Astrocyte (in vitro differentiated cells and primary cell): ENCODE measurements around the gene NRARP. TPM values are rescaled to one million over a fixed set of nuclear protein-coding genes. Genes with fewer than 3 reads are reported as not detected.
A peak's percentile ranks its signal among the peaks of the same experiment; 100 is the strongest.
"Not testable (repeated sequence)": the region's sequence is repeated elsewhere in the genome, so short reads cannot be mapped to it uniquely, and the experiment has no call there.

ENCODE experiments used
- DNase-seq: peaks from one replicate; pipeline ENCODE4 v3.0.0-alpha.2; 2010; ENCODE audit warnings: low read depth
- FAIRE-seq: peaks from 2 replicates; lab custom pipeline; 2011; peaks lifted over from hg19 to GRCh38; lab: Jason Lieb, UNC
- H2AFZ ChIP-seq: 2 replicates; pipeline ENCODE4 v1.6.0; 2012; ENCODE audit warnings: low read depth, low read length, inconsistent platforms
- H3K27ac ChIP-seq: 2 replicates; pipeline ENCODE4 v1.5.1; 2011; ENCODE audit warnings: low read depth, low read length, inconsistent platforms
- H3K27me3 ChIP-seq: 2 replicates; pipeline ENCODE4 v1.6.0; 2011; ENCODE audit warnings: low read length, inconsistent platforms; ENCODE audit not compliant: insufficient read depth
- H3K36me3 ChIP-seq: 2 replicates; pipeline ENCODE4 v1.5.1; 2011; ENCODE audit warnings: low read length, inconsistent platforms; ENCODE audit not compliant: insufficient read depth
- H3K4me1 ChIP-seq: 2 replicates; pipeline ENCODE4 v1.5.1; 2011; ENCODE audit warnings: low read length, inconsistent platforms; ENCODE audit not compliant: insufficient read depth
- H3K4me2 ChIP-seq: 2 replicates; pipeline ENCODE4 v1.6.0; 2012; ENCODE audit warnings: low read length, inconsistent platforms
- H3K4me3 ChIP-seq: 2 replicates; pipeline ENCODE4 v1.5.1; 2011; ENCODE audit warnings: low read depth, mild to moderate bottlenecking, low read length, inconsistent platforms; ENCODE audit not compliant: insufficient read depth
- H3K79me2 ChIP-seq: 2 replicates; pipeline ENCODE4 v1.6.0; 2012; ENCODE audit warnings: mild to moderate bottlenecking, low read length, inconsistent platforms; ENCODE audit not compliant: insufficient read depth
- H3K9ac ChIP-seq: 2 replicates; pipeline ENCODE4 v1.6.0; 2012; ENCODE audit warnings: mild to moderate bottlenecking, low read length, inconsistent platforms
- H3K9me3 ChIP-seq: 2 replicates; pipeline ENCODE4 v1.5.1; 2012; ENCODE audit warnings: low read depth, mild to moderate bottlenecking, low read length, inconsistent platforms; ENCODE audit not compliant: insufficient read depth
- H4K20me1 ChIP-seq: 2 replicates; pipeline ENCODE4 v1.6.0; 2012; ENCODE audit warnings: low read length, inconsistent platforms; ENCODE audit not compliant: insufficient read depth
- H3K27ac Mint-ChIP-seq: one replicate; pipeline ENCODE4 v1.8.0; 2021; ENCODE audit warnings: mild to moderate bottlenecking, mixed read lengths; ENCODE audit not compliant: unreplicated experiment
- H3K27me3 Mint-ChIP-seq: one replicate; pipeline ENCODE4 v1.8.0; 2021; ENCODE audit warnings: low read depth, mixed read lengths; ENCODE audit not compliant: unreplicated experiment
- H3K36me3 Mint-ChIP-seq: one replicate; pipeline ENCODE4 v1.8.0; 2021; ENCODE audit warnings: low read depth, mixed read lengths; ENCODE audit not compliant: unreplicated experiment
- H3K4me1 Mint-ChIP-seq: one replicate; pipeline ENCODE4 v1.8.0; 2021; ENCODE audit warnings: low read depth, mixed read lengths; ENCODE audit not compliant: unreplicated experiment
- H3K4me3 Mint-ChIP-seq: one replicate; pipeline ENCODE4 v1.8.0; 2021; ENCODE audit warnings: mild to moderate bottlenecking, moderate library complexity, mixed read lengths; ENCODE audit not compliant: unreplicated experiment
- H3K9me3 Mint-ChIP-seq: one replicate; pipeline ENCODE4 v1.8.0; 2021; ENCODE audit warnings: mild to moderate bottlenecking, mixed read lengths; ENCODE audit not compliant: unreplicated experiment
- EZH2 ChIP-seq: IDR thresholded peaks from 2 replicates; pipeline ENCODE4 v1.6.1; 2012; ENCODE audit warnings: mild to moderate bottlenecking, low read length, inconsistent platforms; ENCODE audit not compliant: insufficient read depth
- total RNA-seq: library from RNA; stranded (reverse); gene quantifications from 2 replicates; pipeline ENCODE4 v1.2.1, GENCODE V29; 2021
- TF ChIP-seq, protein P1 (sequence below): IDR thresholded peaks from 2 replicates; pipeline ENCODE4 v1.5.1; 2011; ENCODE audit warnings: low read depth, mild to moderate bottlenecking, inconsistent platforms, low read length, moderate library complexity; ENCODE audit not compliant: insufficient read depth

The NRARP gene
- total RNA-seq, 1 donor from 2014 or later = 7.3 TPM

GRCh38 chr9:137333016-137333671 lies 31.1 kb upstream of the NRARP start:
- Histone ChIP-seq H2AFZ (no peak overlapping the region), H3K27ac (no peak overlapping the region), H3K4me1 (no peaks in the 10 kb centered on the region), H3K9me3 (no peaks in the 10 kb centered on the region), H3K9ac (no peak overlapping the region), H3K4me2 (no peak overlapping the region), H3K4me3 (no peak overlapping the region), H4K20me1 (no peaks in the 10 kb centered on the region), H3K27me3 (no peaks in the 10 kb centered on the region), H3K36me3 (no peaks in the 10 kb centered on the region), H3K79me2 (no peaks in the 10 kb centered on the region)
- DNase-seq (peak; percentile 17), FAIRE-seq (no peak)
- H3K36me3 Mint-ChIP-seq = peaks cover 2% of the 10 kb centered on the region
- peak overlapping the region; percentile 23 for H3K27ac Mint-ChIP-seq
- H3K4me1 Mint-ChIP-seq = peaks cover 3% of the 10 kb centered on the region
- H3K9me3 Mint-ChIP-seq = peaks cover 12% of the 10 kb centered on the region
- no peaks in the 10 kb centered on the region for H3K27me3 Mint-ChIP-seq
- TF ChIP-seq EZH2 = no peak
- TF ChIP-seq, protein P1, sequence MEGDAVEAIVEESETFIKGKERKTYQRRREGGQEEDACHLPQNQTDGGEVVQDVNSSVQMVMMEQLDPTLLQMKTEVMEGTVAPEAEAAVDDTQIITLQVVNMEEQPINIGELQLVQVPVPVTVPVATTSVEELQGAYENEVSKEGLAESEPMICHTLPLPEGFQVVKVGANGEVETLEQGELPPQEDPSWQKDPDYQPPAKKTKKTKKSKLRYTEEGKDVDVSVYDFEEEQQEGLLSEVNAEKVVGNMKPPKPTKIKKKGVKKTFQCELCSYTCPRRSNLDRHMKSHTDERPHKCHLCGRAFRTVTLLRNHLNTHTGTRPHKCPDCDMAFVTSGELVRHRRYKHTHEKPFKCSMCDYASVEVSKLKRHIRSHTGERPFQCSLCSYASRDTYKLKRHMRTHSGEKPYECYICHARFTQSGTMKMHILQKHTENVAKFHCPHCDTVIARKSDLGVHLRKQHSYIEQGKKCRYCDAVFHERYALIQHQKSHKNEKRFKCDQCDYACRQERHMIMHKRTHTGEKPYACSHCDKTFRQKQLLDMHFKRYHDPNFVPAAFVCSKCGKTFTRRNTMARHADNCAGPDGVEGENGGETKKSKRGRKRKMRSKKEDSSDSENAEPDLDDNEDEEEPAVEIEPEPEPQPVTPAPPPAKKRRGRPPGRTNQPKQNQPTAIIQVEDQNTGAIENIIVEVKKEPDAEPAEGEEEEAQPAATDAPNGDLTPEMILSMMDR = no peak
- H3K4me3 Mint-ChIP-seq = no peak overlapping the region

DNA sequence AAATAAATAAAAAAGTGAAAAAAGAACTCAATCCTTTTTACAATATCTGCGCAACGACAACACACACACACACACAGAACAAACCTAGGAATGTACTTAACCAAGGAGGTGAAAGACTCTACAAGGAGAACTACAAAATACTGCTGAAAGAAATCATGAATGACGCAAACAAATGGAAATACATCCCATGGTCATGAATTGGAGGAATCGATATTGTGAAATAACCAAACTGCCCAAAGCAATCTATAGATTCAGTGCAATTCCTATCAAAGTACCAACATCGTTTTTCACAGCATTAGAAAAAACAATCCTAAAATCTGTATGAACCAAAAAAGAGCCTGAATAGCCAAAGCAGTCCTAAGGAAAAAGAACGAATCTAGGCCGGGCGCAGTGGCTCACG lies 29.9 kb upstream of the NRARP start:
- Mint-ChIP-seq H3K27ac (no peak overlapping the region), H3K9me3 (peaks cover 12% of the 10 kb centered on the region), H3K4me1 (peaks cover 3% of the 10 kb centered on the region), H3K27me3 (no peaks in the 10 kb centered on the region), H3K36me3 (peaks cover 2% of the 10 kb centered on the region), H3K4me3 (no peak overlapping the region)
- no peak for DNase-seq
- Histone ChIP-seq H3K4me3 (no peak overlapping the region), H3K27ac (no peak overlapping the region), H3K36me3 (no peaks in the 10 kb centered on the region), H4K20me1 (no peaks in the 10 kb centered on the region), H2AFZ (no peak overlapping the region), H3K79me2 (no peaks in the 10 kb centered on the region), H3K9ac (no peak overlapping the region), H3K9me3 (no peaks in the 10 kb centered on the region), H3K4me1 (no peaks in the 10 kb centered on the region), H3K4me2 (no peak overlapping the region), H3K27me3 (no peaks in the 10 kb centered on the region)
- FAIRE-seq = no peak
- TF ChIP-seq EZH2 = no peak
- TF ChIP-seq, protein P1 = no peak

- Histone ChIP-seq H2AFZ (no peak overlapping the region), H3K9ac (no peak overlapping the region), H3K27ac (no peak overlapping the region), H3K27me3 (no peaks in the 10 kb centered on the region), H3K9me3 (no peaks in the 10 kb centered on the region), H4K20me1 (no peaks in the 10 kb centered on the region), H3K36me3 (no peaks in the 10 kb centered on the region), H3K4me1 (no peaks in the 10 kb centered on the region), H3K4me3 (no peak overlapping the region), H3K79me2 (no peaks in the 10 kb centered on the region), H3K4me2 (no peak overlapping the region)
- Mint-ChIP-seq H3K4me3 (no peak overlapping the region), H3K9me3 (peaks cover 6% of the 10 kb centered on the region), H3K27me3 (peaks cover 3% of the 10 kb centered on the region), H3K36me3 (peaks cover 2% of the 10 kb centered on the region), H3K27ac (no peak overlapping the region), H3K4me1 (peaks cover 3% of the 10 kb centered on the region)
- TF ChIP-seq EZH2 = no peak
- TF ChIP-seq, protein P1 = no peak
- FAIRE-seq = no peak
- no peak for DNase-seq
Measured at GRCh38 chr9:137330689-137331088, 28.6 kb upstream of the NRARP start.

DNA sequence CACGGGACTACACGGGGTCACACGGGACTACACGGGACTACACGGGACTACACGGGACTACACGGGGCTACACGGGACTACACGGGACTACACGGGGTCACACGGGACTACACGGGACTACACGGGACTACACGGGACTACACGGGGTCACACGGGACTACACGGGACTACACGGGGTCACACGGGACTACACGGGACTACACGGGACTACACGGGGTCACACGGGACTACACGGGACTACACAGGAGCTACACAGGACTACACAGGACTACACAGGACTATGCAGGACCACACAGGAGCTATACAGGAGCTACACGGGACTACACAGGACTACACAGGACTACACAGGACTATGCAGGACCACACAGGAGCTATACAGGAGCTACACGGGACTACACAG lies 27.5 kb upstream of the NRARP start:
- H3K4me1 ChIP-seq, H4K20me1 ChIP-seq, H3K27me3 Mint-ChIP-seq, H3K9me3 Mint-ChIP-seq, H3K9ac ChIP-seq, FAIRE-seq, H3K4me2 ChIP-seq, H3K27me3 ChIP-seq, H3K36me3 Mint-ChIP-seq, DNase-seq, H3K4me3 Mint-ChIP-seq, H3K9me3 ChIP-seq, H3K4me1 Mint-ChIP-seq, H3K79me2 ChIP-seq, H3K4me3 ChIP-seq, H3K27ac ChIP-seq, H2AFZ ChIP-seq, H3K27ac Mint-ChIP-seq, H3K36me3 ChIP-seq: not testable (repeated sequence)
